ACHN (cell line): ENCODE results near the gene AQP5.

Experiments used
- DNase-seq: peaks from one replicate; pipeline ENCODE4 v3.0.0-alpha.2; 2015
- in situ Hi-C: cut with HindIII; loops from 2 replicates; pipeline ENCODE4 v1.10.0; 2017; ENCODE audit warnings: low sequenced_read_pairs, low pct_ligation_motif_present, low pct_unique_long_range_greater_than_20kb

Gene AQP5

DNA sequence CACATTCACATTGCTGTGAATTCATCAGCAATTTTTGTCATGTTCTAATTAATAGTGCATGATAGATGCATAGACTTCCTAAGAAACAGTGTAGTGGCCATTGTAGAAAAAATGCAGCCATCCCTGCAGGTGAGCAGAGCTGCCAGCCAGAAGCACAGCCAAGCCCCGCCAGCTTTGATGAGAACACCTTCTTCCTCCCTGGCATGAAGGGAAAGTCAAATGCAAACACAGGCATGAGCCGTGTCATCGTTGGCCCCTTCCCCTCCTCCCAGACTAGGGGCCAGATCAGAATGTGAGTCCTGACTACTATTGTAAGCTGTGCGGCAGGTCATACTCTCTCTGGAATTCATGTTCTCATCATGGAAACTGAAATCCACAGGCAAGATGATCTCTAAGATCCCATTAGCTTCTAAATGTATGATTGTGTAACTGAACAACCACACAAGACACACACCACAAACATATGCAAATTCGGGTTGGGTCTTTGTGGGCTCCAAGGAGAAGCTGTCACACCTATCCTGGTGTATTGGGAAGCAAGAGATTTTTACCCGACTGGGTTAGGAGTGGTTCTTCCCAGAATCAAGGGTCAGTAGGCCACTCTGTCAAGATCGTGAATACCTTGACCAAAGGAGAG lies 14.0 kb upstream of the AQP5 start:
- in situ Hi-C loops = no loop called here
- DNase-seq = no peak

GRCh38 chr12:49948866-49949845 lies 12.5 kb upstream of the AQP5 start:
- in situ Hi-C loops = no loop called here
- no peak for DNase-seq

DNA sequence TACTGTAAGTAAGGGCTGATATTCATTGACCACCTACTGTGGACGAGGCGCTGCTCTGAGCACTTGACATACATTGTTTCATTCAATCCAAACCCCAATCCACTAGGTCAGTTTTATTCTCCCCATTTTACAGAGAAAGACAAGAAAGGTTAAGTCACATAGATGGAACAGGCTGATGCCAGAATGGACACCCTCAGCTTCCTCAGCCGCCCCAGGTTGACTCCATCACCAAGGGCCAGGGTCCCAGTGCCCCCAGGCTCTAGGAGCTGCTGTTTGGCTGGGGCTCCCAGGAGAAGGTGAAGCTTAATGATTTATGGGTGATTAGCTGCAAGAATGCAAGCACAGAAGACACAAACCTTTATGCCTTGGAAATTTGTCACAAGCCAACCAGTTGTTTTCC lies 11.8 kb upstream of the AQP5 start:
- in situ Hi-C loops = loop anchor here (25.0 kb wide), 1 partner anchor 112 kb away; the partner anchor contains the start of gene ASIC1
- no peak for DNase-seq

- in situ Hi-C loops = loop anchor here (25.0 kb wide), 1 partner anchor 112 kb away; the partner anchor contains the start of gene ASIC1
- DNase-seq = no peak
These were observed 11.1 kb upstream of the AQP5 start, which contains the start of gene AQP2 for GRCh38 chr12:49950273-49951251. AQP2 (plus strand) TSS chr12:49950737; CDS start chr12:49950831, 94 bp downstream.

- in situ Hi-C loops = loop anchor here (25.0 kb wide), 1 partner anchor 111 kb away; the partner anchor contains the start of gene ASIC1
- no peak for DNase-seq
These were observed 10.0 kb upstream of the AQP5 start for GRCh38 chr12:49951411-49952240.

- in situ Hi-C loops = loop anchor here (25.0 kb wide), 1 partner anchor 110 kb away; the partner anchor contains the start of gene ASIC1
These were observed 9.1 kb upstream of the AQP5 start for GRCh38 chr12:49952391-49953055.

DNA sequence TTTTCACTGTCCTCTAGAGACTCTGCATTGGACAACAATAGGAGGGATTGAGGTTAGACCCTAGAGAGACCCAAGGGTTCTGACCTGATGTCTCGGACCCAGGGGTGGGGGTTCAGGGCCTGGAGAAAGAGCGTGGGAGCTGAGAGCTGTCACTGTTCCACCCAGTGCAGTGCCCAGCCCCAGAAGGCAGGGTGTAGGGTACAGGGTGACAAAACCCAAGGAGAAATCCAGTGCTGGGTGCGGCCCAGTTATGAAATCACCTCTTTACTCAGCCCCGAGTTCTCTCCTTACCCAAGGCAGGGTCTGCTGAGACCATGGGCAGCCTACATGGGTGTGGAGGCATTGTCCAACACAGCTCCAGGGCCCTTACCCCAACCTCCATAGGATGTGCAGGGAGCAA lies 8.5 kb upstream of the AQP5 start:
- in situ Hi-C loops = loop anchor here (25.0 kb wide), 1 partner anchor 109 kb away; the partner anchor contains the start of gene ASIC1
- DNase-seq = no peak

More at GRCh38 chr12:49952391-49953055, 9.1 kb upstream of the AQP5 start:
- DNase-seq = no peak

GRCh38 chr12:49953961-49954846 lies 7.5 kb upstream of the AQP5 start:
- DNase-seq = no peak
- in situ Hi-C loops = loop anchor here (25.0 kb wide), 1 partner anchor 108 kb away; the partner anchor contains the start of gene ASIC1

DNA sequence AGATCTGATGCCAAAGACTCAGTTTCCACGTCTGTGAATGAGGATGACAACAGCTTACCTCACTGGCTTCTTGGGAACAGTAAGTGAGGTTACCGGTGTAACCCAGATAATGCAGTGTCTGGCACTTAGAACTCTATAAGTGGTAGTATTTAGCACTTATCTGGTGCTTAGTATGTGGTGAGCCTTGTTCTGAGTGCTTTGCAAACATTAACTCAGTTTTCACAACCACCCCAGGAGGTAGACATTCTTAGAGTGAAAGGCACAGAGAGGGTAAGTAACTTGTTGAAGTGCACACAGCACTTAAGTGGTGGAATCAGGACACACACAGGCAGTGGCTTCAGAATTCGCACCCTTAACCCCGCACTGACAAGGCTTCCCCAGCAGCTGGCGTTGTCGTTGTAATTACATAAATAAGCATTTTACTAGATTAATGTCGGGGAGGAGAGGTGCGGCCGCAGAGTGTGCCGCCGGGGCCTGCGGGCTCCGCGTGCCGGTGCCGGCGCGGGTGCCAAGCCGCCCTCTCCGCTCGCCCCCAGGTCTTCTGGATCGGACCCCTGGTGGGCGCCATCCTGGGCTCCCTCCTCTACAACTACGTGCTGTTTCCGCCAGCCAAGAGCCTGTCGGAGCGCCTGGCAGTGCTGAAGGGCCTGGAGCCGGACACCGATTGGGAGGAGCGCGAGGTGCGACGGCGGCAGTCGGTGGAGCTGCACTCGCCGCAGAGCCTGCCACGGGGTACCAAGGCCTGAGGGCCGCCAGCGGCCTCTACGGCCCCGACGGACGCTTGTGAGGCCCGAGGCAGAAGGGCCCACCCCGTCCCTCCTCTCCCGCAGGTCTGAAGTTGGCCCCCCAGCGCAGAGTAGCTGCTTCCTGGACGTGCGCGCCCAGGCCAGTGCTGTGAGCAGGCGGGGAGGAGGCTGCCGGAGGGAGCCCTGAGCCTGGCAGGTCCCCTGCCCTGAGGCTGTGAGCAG lies 6.5 kb upstream of the AQP5 start:
- in situ Hi-C loops = loop anchor here (25.0 kb wide), 1 partner anchor 107 kb away; the partner anchor contains the start of gene ASIC1
- DNase-seq = no peak

GRCh38 chr12:49955899-49956662 lies 5.6 kb upstream of the AQP5 start:
- in situ Hi-C loops = loop anchor here (25.0 kb wide), 1 partner anchor 106 kb away; the partner anchor contains the start of gene ASIC1
- no peak for DNase-seq

GRCh38 chr12:49956663-49957569 lies 4.8 kb upstream of the AQP5 start:
- peak; percentile 31 for DNase-seq
- in situ Hi-C loops = loop anchor here (25.0 kb wide), 1 partner anchor 105 kb away; the partner anchor contains the start of gene ASIC1

DNA sequence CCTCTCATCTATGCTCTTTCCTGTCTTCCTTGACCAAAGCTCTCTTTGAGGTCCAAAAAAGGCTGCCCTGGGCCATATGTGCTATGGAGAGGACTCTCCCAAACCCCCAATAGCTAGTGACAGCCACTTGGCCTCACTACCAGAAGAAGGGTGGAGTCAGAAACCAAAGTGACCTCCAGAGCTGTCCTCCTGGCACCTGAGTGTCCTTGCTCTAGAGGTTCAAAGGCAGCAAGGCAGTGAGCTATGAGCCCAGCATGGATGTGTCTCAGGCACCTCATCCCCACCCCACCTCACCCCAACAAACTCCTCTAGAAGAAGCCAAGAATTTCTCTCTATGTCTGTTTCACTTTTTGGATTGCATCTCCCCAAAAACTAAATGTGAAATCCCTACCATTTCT lies 4.1 kb upstream of the AQP5 start:
- in situ Hi-C loops = loop anchor here (25.0 kb wide), 1 partner anchor 105 kb away; the partner anchor contains the start of gene ASIC1
- no peak for DNase-seq
